Lower lobe of right lung (tissue), 2 donors: ENCODE results near the gene MRTFA. TPM values are rescaled to one million over a fixed set of nuclear protein-coding genes. Genes with fewer than 3 reads are reported as not detected.

ENCODE experiments used
- ATAC-seq, 2 donors: fragments of 200-7000 bp; cut with Tn5 transposase; one replicate each; pipeline ENCODE4 v1.9.1; 2020 to 2022; ENCODE audit warnings: mild to moderate bottlenecking in 2 of 2, moderate library complexity in 2 of 2
- DNase-seq: peaks from one replicate; pipeline ENCODE4 v3.0.0-alpha.2; 2020
- H3K27ac ChIP-seq: fragments of 200-600 bp; one replicate; pipeline ENCODE4 v1.8.0; 2022
- H3K27me3 ChIP-seq: fragments of 200-600 bp; one replicate; pipeline ENCODE4 v1.8.0; 2022; ENCODE audit warnings: low read depth
- H3K36me3 ChIP-seq: fragments of 200-600 bp; one replicate; pipeline ENCODE4 v1.8.0; 2022; ENCODE audit warnings: mild to moderate bottlenecking
- H3K4me1 ChIP-seq: fragments of 200-600 bp; one replicate; pipeline ENCODE4 v1.8.0; 2022
- H3K4me3 ChIP-seq: fragments of 200-600 bp; one replicate; pipeline ENCODE4 v1.8.0; 2022; ENCODE audit warnings: mild to moderate bottlenecking
- H3K9me3 ChIP-seq: fragments of 200-600 bp; one replicate; pipeline ENCODE4 v1.8.0; 2022
- CTCF ChIP-seq: fragments of 200-600 bp; IDR thresholded peaks from one replicate; pipeline ENCODE4 v1.8.0; 2022; ENCODE audit warnings: antibody characterized with exemption, mild to moderate bottlenecking
- intact Hi-C: fragments of 100-400 bp; cut with DNase I; formaldehyde crosslinking; loops from one replicate; pipeline ENCODE4 v1.11.0; 2022
- total RNA-seq: library from RNA; stranded (reverse); fragmentation: NEBNext Ultra II Directional; extraction: Animal tissue kit (Norgen Biotek cat#: 25700); gene quantifications from one replicate; pipeline ENCODE4 v1.2.1, GENCODE V29; 2021
- donor health status: DM: no; HTN: yes; CAD: no; lungs with severe emphysema.

The MRTFA gene
- total RNA-seq, 1 donor from 2014 or later, result 54.2 TPM

GRCh38 chr22:40410272-40410671 lies 226.2 kb downstream of the MRTFA start:
- ATAC-seq (no peak), DNase-seq (no peak)
- H3K4me3 ChIP-seq, result no peak overlapping the region
- H3K27me3 ChIP-seq, result no peaks in the 10 kb centered on the region
- intact Hi-C loops, result no loop called here
- no peak for TF ChIP-seq CTCF
- H3K36me3 ChIP-seq, result peaks cover 72% of the 10 kb centered on the region
- H3K27ac ChIP-seq, result no peak overlapping the region
- H3K9me3 ChIP-seq, result no peaks in the 10 kb centered on the region
- H3K4me1 ChIP-seq, result peaks cover 5% of the 10 kb centered on the region

GRCh38 chr22:40409613-40410113 lies 226.9 kb downstream of the MRTFA start:
- intact Hi-C loops, result no loop called here
- peak; percentile 34 for DNase-seq
- ATAC-seq, result no peak

GRCh38 chr22:40408718-40409612 lies 227.6 kb downstream of the MRTFA start:
- no peak overlapping the region for H3K27ac ChIP-seq
- ATAC-seq (no peak), DNase-seq (peak; percentile 14)
- no peak for TF ChIP-seq CTCF
- no peak overlapping the region for H3K4me3 ChIP-seq
- no peaks in the 10 kb centered on the region for H3K4me1 ChIP-seq
- H3K36me3 ChIP-seq, result peaks cover 85% of the 10 kb centered on the region
- H3K27me3 ChIP-seq, result no peaks in the 10 kb centered on the region
- no peaks in the 10 kb centered on the region for H3K9me3 ChIP-seq
- intact Hi-C loops, result no loop called here

More at GRCh38 chr22:40409613-40410113, 226.9 kb downstream of the MRTFA start:
- no peak for TF ChIP-seq CTCF
- H3K27ac ChIP-seq, result no peak overlapping the region
- no peaks in the 10 kb centered on the region for H3K9me3 ChIP-seq
- no peak overlapping the region for H3K4me3 ChIP-seq
- no peaks in the 10 kb centered on the region for H3K27me3 ChIP-seq
- no peaks in the 10 kb centered on the region for H3K4me1 ChIP-seq
- peaks cover 78% of the 10 kb centered on the region for H3K36me3 ChIP-seq

- Histone ChIP-seq H3K27ac (no peak overlapping the region), H3K36me3 (peaks cover 94% of the 10 kb centered on the region), H3K9me3 (no peaks in the 10 kb centered on the region), H3K4me3 (no peak overlapping the region), H3K4me1 (no peaks in the 10 kb centered on the region), H3K27me3 (no peaks in the 10 kb centered on the region)
- no peak for TF ChIP-seq CTCF
- intact Hi-C loops, result no loop called here
- DNase-seq, result peak; percentile 44
- no peak for ATAC-seq
These were observed 228.4 kb downstream of the MRTFA start for GRCh38 chr22:40407831-40408717.

GRCh38 chr22:40407021-40407761 lies 229.3 kb downstream of the MRTFA start:
- no peak for ATAC-seq
- Histone ChIP-seq H3K4me3 (no peak overlapping the region), H3K36me3 (peaks cover 99% of the 10 kb centered on the region), H3K4me1 (peaks cover 4% of the 10 kb centered on the region), H3K9me3 (no peaks in the 10 kb centered on the region), H3K27me3 (no peaks in the 10 kb centered on the region), H3K27ac (no peak overlapping the region)
- intact Hi-C loops, result no loop called here
- DNase-seq, result peak; percentile 44
- TF ChIP-seq CTCF, result no peak
